ENCODE data around the gene KRTAP5-5.
"Not testable (repeated sequence)": the region's sequence is repeated elsewhere in the genome, so short reads cannot be mapped to it uniquely, and the experiment has no call there.

Gene KRTAP5-5

DNA sequence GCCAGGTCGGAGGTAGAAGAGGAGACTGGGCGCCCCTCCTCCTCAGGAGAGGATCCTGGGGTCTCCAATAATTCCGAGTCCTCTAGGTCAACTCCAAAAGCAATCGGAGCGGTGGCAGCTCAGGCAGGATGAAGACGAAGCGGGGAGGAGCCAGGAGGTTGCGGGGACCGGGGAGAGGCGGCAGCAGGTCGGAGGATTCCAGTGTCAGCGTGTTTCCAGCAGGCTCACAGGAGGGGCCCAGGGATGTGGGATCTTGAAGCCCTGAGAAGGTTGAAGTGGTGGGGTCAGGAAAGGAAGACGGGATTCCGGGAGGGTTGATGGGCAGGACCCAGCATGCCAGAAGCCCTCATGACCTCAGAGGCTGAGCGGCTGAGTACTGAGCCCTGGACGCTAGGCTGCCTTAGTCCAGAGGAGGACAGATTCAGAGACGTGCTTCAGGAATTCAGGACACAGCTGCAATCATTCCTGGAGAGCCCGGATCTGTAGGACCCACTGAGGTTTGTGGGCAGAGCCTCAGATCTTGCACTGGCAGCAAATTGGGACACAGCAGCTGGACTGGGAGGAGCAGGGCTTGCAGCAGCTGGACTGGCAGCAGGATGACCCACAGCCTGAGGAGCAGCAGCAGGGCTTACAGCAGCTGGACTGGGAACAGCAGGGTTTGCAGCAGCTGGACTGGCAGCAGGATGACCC is 22.3 kb upstream of the KRTAP5-5 start:
- not testable (repeated sequence) for DNase-seq (ENCODE audit: low read depth in 2 of 3, low spot score in 2 of 3)

DNA sequence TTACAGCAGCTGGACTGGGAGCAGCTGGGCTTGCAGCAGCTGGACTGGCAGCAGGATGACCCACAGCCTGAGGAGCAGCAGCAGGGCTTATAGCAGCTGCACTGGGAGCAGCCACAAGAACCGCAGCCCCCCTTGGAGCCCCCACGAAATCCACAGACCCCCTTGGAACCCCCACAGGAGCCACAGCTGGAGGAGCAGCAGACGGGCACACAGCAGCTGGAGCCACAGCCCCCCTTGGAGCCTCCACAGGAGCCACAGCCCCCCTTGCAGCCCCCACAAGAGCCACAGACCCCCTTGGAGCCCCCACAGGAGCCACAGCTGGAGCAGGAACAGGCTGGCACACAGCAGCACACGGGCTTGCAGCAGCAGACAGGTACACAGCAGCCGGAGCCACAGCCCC is 21.7 kb upstream of the KRTAP5-5 start:
- DNase-seq (ENCODE audit: low read depth in 2 of 3, low spot score in 2 of 3): not testable (repeated sequence)

DNA sequence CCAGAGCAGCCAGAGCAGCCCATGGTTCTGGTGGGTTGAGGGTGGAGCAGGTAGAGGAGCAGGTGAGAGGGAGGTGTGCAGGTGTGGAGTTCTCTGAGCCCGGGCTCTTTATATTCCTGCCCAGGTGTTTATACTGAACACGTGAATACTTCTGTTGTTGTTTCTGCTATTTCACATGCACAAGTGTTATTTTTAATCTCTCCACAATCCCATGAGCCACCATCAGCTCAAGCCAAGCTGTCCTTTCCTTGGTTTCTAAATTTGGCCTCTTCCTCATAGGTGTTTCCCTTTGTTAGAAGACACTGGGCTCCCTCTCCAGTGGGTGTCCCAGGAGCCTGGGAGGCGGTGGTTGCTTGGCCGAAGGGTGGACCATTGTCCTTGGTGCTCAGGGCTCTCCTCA is 21.2 kb upstream of the KRTAP5-5 start, which contains the start of gene KRTAP5-3:
Gene KRTAP5-3, minus strand, starts transcription at position 101 of the 400 bp plus-strand sequence. Its CDS starts 78 bp downstream, at position 23.
- DNase-seq (ENCODE audit: low read depth in 2 of 3, low spot score in 2 of 3): no peak

DNA sequence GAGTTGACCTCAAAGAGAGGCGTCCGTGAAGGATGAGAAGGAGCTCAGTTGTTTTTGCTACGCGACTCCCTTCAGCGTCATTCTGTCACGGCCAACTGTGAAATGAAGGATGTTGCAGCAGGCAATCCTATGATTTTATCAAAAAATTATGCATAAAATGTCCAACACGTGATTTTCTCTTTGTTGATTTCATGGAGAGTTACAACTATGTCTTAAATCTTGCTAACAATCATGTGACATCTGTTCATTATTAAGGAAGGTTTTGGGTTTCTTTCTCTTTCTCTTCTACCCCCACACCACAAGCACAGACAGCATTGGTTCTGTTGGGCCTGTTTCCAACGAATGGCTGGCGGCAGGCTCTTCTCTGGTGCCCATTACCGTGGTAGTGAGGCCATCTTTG is 11.3 kb upstream of the KRTAP5-5 start:
- no peak for DNase-seq (ENCODE audit: low read depth in 2 of 3, low spot score in 2 of 3)

DNA sequence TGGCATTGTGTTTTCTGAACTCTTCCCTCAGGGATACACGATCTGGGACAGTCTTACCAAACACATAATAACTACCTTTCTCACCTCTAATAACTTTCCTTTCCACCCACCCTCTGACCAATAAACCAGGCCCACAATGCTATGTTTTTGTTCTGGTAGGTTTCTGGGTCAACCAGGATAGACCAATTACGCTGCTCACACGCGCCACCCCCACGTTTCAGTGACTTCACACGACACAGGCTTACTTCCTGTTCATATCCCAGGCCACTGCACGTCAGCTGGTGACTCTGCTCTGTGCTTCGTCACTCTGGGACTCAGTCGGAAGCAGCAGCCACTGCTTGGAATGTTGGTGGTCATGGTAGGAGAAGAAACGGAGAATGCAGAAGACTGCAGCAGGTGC is 10.1 kb upstream of the KRTAP5-5 start:
- no peak for DNase-seq (ENCODE audit: low read depth in 2 of 3, low spot score in 2 of 3)

DNA sequence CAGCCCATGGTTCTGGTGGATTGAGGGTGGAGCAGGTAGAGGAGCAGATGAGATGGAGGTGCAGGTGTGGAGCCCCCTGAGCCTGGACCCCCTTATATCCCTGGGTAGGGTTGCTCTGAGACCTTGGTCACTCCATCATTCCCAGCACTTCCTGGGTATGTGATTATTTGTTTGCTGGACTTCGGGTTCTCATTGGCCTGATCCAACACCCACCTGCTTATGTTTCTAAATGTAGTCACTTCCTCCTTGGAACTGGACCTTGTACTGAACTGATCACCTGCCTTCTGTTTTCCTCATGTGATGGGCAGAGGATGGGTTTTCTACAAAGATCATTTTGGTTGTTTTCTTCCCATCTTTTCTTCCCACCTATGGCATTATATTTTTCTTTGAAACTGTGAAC is 7.5 kb upstream of the KRTAP5-5 start, which contains the start of gene KRTAP5-4:
Gene KRTAP5-4, minus strand, starts transcription at position 53 of the 400 bp plus-strand sequence. Its CDS starts 45 bp downstream, at position 8.
- no peak for DNase-seq (ENCODE audit: low read depth in 2 of 3, low spot score in 2 of 3)

DNA sequence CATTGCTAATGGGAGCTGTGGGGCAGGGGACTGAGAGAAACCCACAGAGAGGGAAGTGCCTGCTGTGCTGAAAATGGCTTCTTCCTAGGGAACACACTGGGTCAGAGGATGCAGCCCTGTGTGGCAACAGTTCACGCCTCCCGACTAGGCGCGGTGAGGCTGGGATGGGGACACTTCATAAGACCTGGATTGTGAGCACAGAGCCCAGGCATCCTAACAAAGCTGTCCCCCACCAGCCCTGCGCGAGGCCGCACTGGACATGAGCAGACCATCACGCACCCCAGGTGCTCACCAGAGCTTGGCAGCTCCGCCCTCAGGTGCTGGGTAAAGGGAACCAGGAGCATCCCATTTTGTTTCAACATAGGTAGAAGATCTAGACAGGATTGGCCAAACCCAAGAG is 5.9 kb upstream of the KRTAP5-5 start:
- DNase-seq (ENCODE audit: low read depth in 2 of 3, low spot score in 2 of 3): no peak

DNA sequence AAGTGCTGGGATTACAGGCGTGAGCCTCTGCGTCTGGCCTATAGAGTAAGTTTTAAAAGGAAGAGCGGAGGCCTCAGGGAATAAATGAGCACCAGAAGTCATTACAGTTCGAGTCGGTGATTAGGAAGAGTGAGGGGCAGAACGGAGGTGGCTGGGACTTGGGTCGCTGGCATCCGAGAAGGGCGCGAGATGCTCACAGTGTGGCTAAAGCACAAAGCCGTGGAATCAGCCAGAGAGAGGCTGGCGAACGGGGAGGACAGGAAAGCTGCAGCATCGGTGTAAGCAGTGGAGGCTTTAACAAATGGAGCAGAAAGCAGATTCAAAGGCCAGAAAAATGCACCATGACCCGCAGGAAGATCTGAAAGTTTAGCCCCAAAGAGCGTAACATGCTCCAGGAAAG is 5.0 kb upstream of the KRTAP5-5 start:
- DNase-seq (ENCODE audit: low read depth in 2 of 3, low spot score in 2 of 3): no peak

DNA sequence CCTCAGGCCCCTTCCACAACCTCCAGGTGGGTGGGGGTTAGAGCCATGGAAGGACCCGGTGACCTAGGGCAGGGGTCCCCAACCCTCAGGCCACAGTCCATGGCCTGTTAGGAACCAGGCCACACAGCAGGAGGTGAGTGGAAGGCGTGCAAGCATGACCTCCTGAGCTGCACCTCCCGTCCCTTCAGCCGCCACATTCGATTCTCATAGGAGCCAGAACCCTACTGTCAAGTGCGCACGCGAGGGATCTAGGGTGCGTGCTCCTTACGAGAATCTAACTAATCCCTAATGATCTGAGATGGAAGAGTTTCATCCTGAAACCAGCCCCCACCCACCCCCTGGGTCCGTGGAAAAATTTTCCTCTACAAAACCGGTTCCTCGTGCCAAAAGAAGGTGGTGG is 4.0 kb upstream of the KRTAP5-5 start:
- no peak for DNase-seq (ENCODE audit: low read depth in 2 of 3, low spot score in 2 of 3)

DNA sequence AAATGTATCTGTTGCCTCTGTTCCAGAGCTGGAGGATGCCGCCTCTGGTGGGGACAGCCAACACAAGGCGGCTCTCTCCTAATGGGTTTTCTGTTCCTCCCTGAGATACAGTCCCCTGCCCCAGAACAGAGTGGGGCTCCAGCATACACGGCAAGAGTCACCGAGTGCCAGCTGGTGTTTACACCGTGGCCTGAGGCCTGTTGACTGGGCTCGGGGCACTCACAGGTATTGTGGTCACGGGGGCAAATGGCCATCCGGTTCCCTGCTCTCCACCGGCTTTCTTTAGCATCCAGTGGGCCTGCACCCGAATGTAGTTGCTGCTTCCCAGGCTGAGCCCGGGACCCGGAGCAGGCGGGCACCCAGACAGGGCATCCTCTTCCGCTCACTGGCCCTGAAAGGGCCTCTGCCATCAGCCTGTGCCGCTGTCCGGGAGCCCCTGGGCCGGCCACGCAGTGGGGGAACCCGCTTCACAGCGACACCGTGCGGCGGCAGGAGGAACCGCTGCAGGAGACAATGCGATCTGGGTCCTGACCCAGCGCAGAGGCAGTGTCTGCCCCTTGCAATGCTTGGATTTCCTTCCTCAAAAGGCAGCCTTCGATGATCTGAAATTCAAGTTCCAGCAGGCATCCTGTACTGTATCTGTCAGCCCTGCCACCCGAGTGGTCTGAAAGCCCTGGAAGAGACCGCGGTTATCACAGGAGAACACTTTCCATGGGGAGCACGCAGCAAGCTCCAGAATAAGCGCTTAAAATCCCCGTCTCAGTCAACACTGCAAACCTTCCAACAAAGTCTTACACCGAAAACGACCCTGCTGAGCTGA is 859 bp upstream of the KRTAP5-5 start:
- peak; percentile 13 to 45 (median 42) for DNase-seq (ENCODE audit: low read depth in 2 of 3, low spot score in 2 of 3)

DNA sequence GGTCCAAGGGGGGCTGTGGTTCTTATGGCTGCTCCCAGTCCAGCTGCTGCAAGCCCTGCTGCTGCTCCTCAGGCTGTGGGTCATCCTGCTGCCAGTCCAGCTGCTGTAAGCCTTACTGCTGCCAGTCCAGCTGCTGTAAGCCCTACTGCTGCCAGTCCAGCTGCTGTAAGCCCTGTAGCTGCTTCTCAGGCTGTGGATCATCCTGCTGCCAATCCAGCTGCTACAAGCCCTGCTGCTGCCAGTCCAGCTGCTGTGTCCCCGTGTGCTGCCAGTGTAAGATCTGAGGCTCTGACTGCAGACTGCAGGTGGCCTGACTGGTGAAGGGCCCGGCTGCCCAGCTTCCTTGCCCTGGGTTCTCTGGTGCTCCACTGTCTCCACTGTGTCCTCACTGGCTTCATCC is 696 bp downstream of the KRTAP5-5 start:
- DNase-seq (ENCODE audit: low read depth in 2 of 3, low spot score in 2 of 3): no peak

DNA sequence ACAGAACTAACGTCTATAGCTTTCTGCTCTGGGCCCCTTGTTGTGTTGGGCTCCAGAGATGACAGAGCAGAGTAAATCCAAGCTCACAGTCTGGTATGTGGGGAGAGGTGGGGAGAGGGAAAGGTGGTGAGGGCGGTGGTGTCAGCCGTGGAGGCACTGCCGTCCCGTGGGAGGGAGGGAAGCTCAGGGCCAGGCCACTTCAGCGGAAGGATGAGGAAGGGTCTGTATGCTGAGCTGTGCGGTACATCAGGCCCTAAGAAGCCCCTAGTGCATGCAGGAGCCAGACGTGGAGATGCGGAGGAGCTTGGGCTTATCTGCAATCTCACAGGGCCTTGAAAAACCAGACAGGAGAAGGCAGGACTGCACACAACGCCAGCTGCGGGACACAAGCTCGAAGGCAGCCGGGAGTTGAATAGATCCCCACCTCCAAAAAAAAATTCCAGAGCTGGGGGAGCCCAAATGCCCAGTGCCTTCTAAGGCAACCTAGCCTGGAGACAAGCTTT is 1.5 kb downstream of the KRTAP5-5 start:
- no peak for DNase-seq (ENCODE audit: low read depth in 2 of 3, low spot score in 2 of 3)

DNA sequence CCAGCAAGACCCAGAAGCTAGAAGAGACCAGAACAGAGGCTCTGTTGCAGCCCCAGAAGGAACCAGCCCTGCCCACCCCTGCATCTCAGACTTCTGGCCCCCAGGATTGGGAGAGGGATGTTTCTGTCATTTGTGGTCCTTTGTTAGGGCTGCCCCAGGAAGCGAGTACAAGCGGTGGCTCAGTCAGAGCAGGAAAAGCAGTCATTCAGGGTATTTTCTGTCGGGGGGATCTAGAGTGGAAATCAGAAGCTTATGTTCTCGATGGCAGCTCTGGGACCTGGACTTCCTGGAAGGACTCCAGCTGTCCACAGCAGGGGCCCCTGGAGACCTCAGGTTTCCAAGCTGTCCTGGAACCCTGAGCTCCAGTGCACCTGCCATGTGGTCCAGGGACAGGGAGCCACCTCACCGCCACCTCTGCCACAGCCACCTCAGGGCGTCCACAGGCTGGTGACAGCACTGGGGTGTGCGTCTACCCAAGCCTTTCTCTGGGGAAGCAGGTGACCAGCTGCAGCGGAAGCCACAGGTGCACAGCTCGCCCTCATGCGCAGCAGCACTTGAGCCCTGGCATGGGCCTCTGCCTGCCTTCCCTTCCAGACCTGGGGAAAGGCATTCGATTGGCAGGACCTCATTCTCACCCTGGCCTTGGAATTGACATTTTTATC is 2.6 kb downstream of the KRTAP5-5 start:
- no peak for DNase-seq (ENCODE audit: low read depth in 2 of 3, low spot score in 2 of 3)

DNA sequence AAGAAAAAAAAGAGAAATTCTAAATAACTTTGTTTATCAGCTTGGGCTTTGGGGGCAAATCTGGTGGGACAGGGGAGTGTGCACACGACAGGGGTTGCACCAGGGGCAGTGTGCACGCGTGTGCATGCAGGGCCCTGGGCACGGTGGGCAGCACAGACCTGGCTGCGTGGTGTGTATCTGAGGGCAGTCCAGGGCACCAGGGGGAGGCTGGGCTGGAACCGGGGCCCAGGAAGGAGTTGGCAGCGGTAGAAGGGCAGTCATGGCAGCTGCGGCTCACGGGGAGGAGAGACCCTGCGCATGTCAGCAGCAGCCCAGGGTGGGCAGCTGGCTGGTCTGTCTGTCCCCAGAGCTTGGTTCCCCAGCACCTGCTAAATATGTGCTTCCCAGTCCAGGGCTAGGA is 4.3 kb downstream of the KRTAP5-5 start:
- no peak for DNase-seq (ENCODE audit: low read depth in 2 of 3, low spot score in 2 of 3)

DNA sequence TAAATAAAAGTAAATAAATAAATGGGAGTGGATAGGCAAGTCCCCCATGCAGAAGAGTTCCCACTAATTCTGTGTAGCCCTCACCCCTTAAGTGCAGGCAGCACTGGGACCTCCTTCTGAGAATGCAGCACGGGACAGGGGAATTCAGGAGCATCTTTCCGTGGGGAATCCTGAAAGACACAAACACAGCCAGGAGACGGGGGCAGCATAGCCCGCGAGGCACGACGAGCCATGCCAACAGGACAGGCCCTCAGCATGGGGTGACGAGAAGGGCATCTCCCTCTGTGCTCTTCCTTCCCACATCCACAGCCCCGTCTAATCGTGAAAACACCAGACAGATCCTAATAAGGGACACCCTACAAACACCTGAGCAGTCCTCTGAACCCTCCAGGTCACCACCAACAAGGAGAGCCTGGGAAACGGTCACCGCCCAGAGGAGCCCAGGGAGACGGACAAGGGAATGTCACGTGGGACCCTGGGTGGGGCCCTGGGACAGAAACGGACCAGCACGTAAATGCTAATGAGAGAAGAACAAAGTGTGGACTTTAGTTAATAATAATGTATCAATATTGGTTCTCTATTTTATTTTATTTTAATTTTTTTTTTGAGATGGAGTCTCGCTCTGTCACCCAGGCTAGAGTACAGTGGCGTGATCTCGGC is 6.8 kb downstream of the KRTAP5-5 start:
- no peak for DNase-seq (ENCODE audit: low read depth in 2 of 3, low spot score in 2 of 3)

DNA sequence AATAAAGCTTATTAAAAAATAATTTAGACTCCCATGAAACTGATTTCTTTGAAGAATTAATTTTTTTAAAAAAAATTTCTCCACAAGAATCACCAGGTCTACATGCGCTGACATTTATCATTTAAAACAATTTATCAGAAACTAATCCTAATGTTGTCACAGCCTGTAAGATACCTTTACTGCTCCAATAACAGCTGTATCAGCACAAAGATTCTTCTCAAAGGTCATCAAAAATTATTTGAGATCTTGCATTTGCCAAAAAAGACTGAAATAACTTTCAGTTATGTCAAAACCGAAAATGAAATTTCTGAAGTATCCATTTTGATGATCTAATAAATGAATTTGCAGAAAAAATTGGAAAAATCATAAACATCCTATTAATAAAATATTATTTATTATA is 8.1 kb downstream of the KRTAP5-5 start:
- DNase-seq (ENCODE audit: low read depth in 2 of 3, low spot score in 2 of 3): no peak

DNA sequence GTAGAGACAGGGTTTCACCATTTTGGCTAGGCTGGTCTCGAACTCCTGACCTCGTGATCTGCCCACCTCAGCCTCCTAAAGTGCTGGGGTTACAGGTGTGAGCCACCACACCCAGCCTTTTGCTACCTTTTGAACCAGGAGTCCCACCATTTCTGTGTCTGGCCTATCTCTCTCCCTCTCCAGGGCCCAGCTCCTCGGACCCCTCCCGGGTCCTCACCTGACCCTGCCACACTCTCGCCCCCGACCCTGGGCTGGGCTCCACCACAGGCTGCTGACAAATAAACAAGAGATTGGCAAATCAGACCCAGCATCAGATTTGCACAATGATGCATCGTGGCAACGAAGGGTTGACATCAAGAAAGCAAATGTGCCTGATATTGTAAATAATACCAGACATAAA is 8.8 kb downstream of the KRTAP5-5 start:
- DNase-seq (ENCODE audit: low read depth in 2 of 3, low spot score in 2 of 3): no peak

DNA sequence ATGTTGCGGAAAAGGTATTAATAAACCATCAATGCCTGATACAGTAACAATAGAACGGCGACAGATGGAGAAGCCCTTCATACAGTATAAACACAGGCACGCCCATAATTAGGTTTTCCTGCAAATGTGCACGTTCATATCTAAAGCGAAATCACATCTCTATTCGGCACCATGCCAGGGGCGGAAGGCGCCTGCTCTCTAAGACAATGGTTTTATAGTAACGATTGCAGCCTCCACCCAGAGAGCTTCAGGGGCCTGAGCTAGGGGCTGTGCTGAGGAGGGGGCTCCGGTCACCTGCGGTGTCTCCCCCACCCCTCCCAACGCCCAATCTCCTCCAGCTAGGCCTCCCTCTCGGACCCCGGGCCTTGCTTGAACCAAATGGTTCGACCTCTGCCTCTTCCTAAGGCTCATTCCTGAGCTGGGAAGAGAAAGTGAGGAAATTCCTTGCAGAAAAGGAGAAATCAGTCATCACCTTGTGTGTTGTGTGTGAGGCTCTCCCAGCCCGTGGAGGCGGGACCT is 9.6 kb downstream of the KRTAP5-5 start:
- DNase-seq (ENCODE audit: low read depth in 2 of 3, low spot score in 2 of 3): no peak

DNA sequence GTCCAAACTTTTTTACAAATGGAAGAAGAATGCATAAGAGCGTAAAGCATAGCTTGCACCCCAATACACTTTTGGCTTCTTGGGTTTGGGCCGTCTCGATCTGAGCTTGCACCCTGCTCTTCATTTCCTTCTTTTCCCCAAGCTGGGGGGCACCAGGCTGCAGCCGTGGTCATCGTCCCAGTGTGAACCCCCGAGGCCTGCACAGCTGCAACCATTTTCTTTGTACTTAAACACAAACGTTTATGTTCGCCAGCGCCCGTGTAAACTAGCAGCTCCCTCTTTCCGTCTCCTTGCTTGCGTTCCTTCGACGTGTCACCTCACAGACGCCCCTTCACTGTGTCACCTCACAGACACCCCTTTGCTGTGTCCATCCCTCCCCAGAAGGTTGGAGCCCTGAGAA is 10.1 kb downstream of the KRTAP5-5 start:
- no peak for DNase-seq (ENCODE audit: low read depth in 2 of 3, low spot score in 2 of 3)

DNA sequence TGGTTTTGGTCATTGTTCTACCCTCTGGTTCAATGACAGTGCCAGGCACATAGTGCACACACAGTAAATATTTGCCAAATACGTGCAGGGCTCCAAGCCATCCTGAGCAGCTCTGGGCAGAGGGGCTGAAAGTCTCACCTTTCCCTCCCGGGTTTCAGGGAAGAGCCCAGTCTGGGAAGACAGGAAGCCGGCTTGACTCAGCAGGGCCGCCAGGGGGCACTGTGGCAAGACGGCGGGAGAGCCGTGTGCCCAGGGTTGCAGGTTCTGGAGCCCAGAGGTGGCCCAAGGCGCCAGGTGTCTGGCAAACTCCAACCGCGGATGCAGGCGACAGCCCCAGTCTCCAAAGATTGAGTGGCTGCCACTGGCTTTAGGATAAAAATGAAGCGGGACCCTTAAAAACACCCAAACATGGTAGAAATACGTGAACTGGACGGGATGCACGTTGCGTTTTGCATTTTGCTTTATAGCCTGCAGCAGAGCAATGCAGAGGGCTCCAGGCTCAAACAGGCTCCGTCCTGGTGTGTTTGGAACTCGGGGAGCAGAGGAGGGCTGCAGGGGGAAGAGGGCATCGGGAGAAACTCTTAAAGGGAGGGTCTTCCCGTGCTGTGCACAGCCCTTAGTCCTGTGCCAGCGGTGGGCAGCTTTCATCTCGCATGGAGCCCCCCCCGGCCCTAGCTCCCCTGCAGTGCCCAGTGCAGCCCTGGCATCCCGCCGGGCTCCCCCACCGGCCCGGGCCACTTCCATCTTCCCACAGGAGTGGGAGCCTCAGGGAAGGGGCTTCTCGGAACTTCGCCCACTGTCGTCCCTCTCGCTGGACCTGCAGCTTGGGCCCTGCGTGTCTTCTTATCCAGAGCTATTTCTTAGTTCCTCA is 10.7 kb downstream of the KRTAP5-5 start:
- DNase-seq (ENCODE audit: low read depth in 2 of 3, low spot score in 2 of 3): no peak
